SK-N-SH treated with all-trans-retinoic acid at 6 μM for 48 hours (cell line): ENCODE results near the gene ZFAND2B.

Source experiments
- ATAC-seq: fragments of 200-7000 bp; cut with Tn5 transposase; 3 replicates; pipeline ENCODE4 v1.9.1; 2020; ENCODE audit warnings: mild to moderate bottlenecking, moderate library complexity
- ARNTL ChIP-seq: fragments of 450-650 bp; formaldehyde crosslinking; IDR thresholded peaks from 2 replicates; pipeline ENCODE4 v1.5.0; 2020; ENCODE audit warnings: low read depth, mild to moderate bottlenecking, moderate library complexity, borderline replicate concordance
- BACH2 ChIP-seq: fragments of 250-450 bp; sonication (Bioruptor Pico); IDR thresholded peaks from 2 replicates; pipeline ENCODE4 v1.9.0; 2021; ENCODE audit warnings: mild to moderate bottlenecking, borderline replicate concordance
- CSDC2 ChIP-seq: fragments of 250-450 bp; sonication (Bioruptor Pico); IDR thresholded peaks from 2 replicates; pipeline ENCODE4 v1.5.0; 2020; ENCODE audit warnings: mild to moderate bottlenecking, moderate library complexity
- ESRRG ChIP-seq: fragments of 250-450 bp; sonication (Bioruptor Pico); IDR thresholded peaks from 2 replicates; pipeline ENCODE4 v1.6.1; 2021; ENCODE audit warnings: mild to moderate bottlenecking
- GLIS3 ChIP-seq: fragments of 250-450 bp; sonication (Bioruptor Pico); IDR thresholded peaks from 2 replicates; pipeline ENCODE4 v1.5.0; 2020; ENCODE audit warnings: mild to moderate bottlenecking, moderate library complexity
- ISL1 ChIP-seq: fragments of 250-450 bp; sonication (Bioruptor Pico); IDR thresholded peaks from 2 replicates; pipeline ENCODE4 v2.1.2; 2022; ENCODE audit warnings: mild to moderate bottlenecking, moderate library complexity
- POU6F1 ChIP-seq: fragments of 250-450 bp; sonication (Bioruptor Pico); IDR thresholded peaks from 2 replicates; pipeline ENCODE4 v1.8.0; 2021; ENCODE audit warnings: low read depth, mild to moderate bottlenecking, moderate library complexity, borderline replicate concordance
- PPARA ChIP-seq: fragments of 250-450 bp; sonication (Bioruptor Pico); IDR thresholded peaks from 2 replicates; pipeline ENCODE4 v1.5.0; 2020; ENCODE audit warnings: mild to moderate bottlenecking, borderline replicate concordance
- RARB ChIP-seq: fragments of 250-450 bp; sonication (Bioruptor Pico); IDR thresholded peaks from 2 replicates; pipeline ENCODE4 v1.8.0; 2021; ENCODE audit warnings: mild to moderate bottlenecking, moderate library complexity
- SNAI2 ChIP-seq: fragments of 250-450 bp; sonication (Bioruptor Pico); IDR thresholded peaks from 2 replicates; pipeline ENCODE4 v1.5.0; 2020; ENCODE audit warnings: mild to moderate bottlenecking, moderate library complexity
- TOX ChIP-seq: fragments of 250-450 bp; sonication (Bioruptor Pico); IDR thresholded peaks from 2 replicates; pipeline ENCODE4 v1.8.0; 2021; ENCODE audit warnings: mild to moderate bottlenecking, moderate library complexity, borderline replicate concordance
- ZC3H10 ChIP-seq: fragments of 250-450 bp; sonication (Bioruptor Pico); IDR thresholded peaks from 2 replicates; pipeline ENCODE4 v1.5.1; 2021; ENCODE audit warnings: mild to moderate bottlenecking, moderate library complexity
- ZFP3 ChIP-seq: fragments of 250-450 bp; sonication (Bioruptor Pico); IDR thresholded peaks from 2 replicates; pipeline ENCODE4 v1.5.0; 2020; ENCODE audit warnings: mild to moderate bottlenecking, moderate library complexity
- ZFP30 ChIP-seq: fragments of 450-650 bp; formaldehyde crosslinking; IDR thresholded peaks from 2 replicates; pipeline ENCODE4 v1.5.0; 2022; ENCODE audit warnings: mild to moderate bottlenecking, moderate library complexity
- ZNF565 ChIP-seq: fragments of 450-650 bp; formaldehyde crosslinking; conservative IDR thresholded peaks from 2 replicates; pipeline ENCODE4 v1.5.0; 2020; ENCODE audit warnings: low read depth, mild to moderate bottlenecking, moderate library complexity
- ZNF70 ChIP-seq: fragments of 450-650 bp; formaldehyde crosslinking; IDR thresholded peaks from 2 replicates; pipeline ENCODE4 v1.5.0; 2020; ENCODE audit warnings: mild to moderate bottlenecking, moderate library complexity
- ZNF8 ChIP-seq: fragments of 450-650 bp; formaldehyde crosslinking; IDR thresholded peaks from 2 replicates; pipeline ENCODE4 v1.5.0; 2020; ENCODE audit warnings: mild to moderate bottlenecking, moderate library complexity
- TF ChIP-seq, protein P1 (sequence below): fragments of 250-450 bp; sonication (Bioruptor Pico); IDR thresholded peaks from 2 replicates; pipeline ENCODE4 v1.8.0; 2020; ENCODE audit warnings: mild to moderate bottlenecking, moderate library complexity, borderline replicate concordance
- TF ChIP-seq, protein P2 (sequence below): fragments of 250-450 bp; sonication (Bioruptor Pico); IDR thresholded peaks from 2 replicates; pipeline ENCODE4 v1.5.1; 2021; ENCODE audit warnings: mild to moderate bottlenecking, moderate library complexity
- TF ChIP-seq, protein P3 (sequence below): fragments of 250-450 bp; sonication (Bioruptor Pico); IDR thresholded peaks from 2 replicates; pipeline ENCODE4 v1.5.1; 2020; ENCODE audit warnings: low read depth, mild to moderate bottlenecking, moderate library complexity

Gene ZFAND2B

DNA sequence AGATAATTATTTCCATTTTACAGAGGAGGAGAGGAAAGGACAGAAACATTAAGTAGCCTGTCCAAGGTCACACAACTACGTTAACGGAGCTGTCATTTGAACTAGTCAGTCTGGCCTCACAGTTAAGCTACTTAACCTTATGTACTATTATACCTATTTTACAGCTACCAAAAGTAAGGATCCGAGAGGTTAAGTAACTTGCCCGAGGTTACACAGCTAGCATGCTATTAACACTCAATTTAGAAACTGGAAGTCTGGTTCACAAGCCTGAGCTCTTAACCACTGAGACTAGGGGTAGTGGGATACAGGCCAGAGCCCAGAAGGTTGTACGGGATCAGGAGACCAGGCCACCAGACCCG, 38.2 kb downstream of the ZFAND2B start:
- no peak for TF ChIP-seq ZFP3
- no peak for TF ChIP-seq POU6F1
- TF ChIP-seq PPARA (CRISPR knock-in tag): no peak
- no peak for TF ChIP-seq ISL1 (CRISPR knock-in tag)
- TF ChIP-seq, protein P1, sequence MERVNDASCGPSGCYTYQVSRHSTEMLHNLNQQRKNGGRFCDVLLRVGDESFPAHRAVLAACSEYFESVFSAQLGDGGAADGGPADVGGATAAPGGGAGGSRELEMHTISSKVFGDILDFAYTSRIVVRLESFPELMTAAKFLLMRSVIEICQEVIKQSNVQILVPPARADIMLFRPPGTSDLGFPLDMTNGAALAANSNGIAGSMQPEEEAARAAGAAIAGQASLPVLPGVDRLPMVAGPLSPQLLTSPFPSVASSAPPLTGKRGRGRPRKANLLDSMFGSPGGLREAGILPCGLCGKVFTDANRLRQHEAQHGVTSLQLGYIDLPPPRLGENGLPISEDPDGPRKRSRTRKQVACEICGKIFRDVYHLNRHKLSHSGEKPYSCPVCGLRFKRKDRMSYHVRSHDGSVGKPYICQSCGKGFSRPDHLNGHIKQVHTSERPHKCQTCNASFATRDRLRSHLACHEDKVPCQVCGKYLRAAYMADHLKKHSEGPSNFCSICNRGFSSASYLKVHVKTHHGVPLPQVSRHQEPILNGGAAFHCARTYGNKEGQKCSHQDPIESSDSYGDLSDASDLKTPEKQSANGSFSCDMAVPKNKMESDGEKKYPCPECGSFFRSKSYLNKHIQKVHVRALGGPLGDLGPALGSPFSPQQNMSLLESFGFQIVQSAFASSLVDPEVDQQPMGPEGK: no peak
- TF ChIP-seq ESRRG (CRISPR knock-in tag): no peak
- TF ChIP-seq ARNTL (CRISPR knock-in tag): no peak
- TF ChIP-seq TOX (CRISPR knock-in tag): no peak
- TF ChIP-seq, protein P2, sequence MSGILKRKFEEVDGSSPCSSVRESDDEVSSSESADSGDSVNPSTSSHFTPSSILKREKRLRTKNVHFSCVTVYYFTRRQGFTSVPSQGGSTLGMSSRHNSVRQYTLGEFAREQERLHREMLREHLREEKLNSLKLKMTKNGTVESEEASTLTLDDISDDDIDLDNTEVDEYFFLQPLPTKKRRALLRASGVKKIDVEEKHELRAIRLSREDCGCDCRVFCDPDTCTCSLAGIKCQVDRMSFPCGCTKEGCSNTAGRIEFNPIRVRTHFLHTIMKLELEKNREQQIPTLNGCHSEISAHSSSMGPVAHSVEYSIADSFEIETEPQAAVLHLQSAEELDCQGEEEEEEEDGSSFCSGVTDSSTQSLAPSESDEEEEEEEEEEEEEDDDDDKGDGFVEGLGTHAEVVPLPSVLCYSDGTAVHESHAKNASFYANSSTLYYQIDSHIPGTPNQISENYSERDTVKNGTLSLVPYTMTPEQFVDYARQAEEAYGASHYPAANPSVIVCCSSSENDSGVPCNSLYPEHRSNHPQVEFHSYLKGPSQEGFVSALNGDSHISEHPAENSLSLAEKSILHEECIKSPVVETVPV (CRISPR knock-in tag): no peak
- TF ChIP-seq ZNF8 (CRISPR knock-in tag): no peak
- no peak for TF ChIP-seq ZNF70
- TF ChIP-seq SNAI2 (CRISPR knock-in tag): no peak
- TF ChIP-seq, protein P3, sequence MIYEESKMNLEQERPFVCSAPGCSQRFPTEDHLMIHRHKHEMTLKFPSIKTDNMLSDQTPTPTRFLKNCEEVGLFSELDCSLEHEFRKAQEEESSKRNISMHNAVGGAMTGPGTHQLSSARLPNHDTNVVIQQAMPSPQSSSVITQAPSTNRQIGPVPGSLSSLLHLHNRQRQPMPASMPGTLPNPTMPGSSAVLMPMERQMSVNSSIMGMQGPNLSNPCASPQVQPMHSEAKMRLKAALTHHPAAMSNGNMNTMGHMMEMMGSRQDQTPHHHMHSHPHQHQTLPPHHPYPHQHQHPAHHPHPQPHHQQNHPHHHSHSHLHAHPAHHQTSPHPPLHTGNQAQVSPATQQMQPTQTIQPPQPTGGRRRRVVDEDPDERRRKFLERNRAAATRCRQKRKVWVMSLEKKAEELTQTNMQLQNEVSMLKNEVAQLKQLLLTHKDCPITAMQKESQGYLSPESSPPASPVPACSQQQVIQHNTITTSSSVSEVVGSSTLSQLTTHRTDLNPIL (CRISPR knock-in tag): no peak
- no peak for TF ChIP-seq ZC3H10 (CRISPR knock-in tag)
- no peak for TF ChIP-seq ZNF565
- TF ChIP-seq BACH2 (CRISPR knock-in tag): no peak
- no peak for TF ChIP-seq GLIS3 (CRISPR knock-in tag)
- TF ChIP-seq RARB (CRISPR knock-in tag): no peak
- ATAC-seq: no peak

- peak; percentile 94 for ATAC-seq
- TF ChIP-seq CSDC2 (CRISPR knock-in tag) (peak; percentile 31; the same call in 1 of the 2 replicates), BACH2 (CRISPR knock-in tag) (no peak), ZC3H10 (CRISPR knock-in tag) (no peak), POU6F1 (no peak), ZNF8 (CRISPR knock-in tag) (no peak), PPARA (CRISPR knock-in tag) (no peak), ZFP3 (no peak), ZFP30 (CRISPR knock-in tag) (no peak), ZNF70 (no peak), TOX (CRISPR knock-in tag) (no peak), GLIS3 (CRISPR knock-in tag) (0 out of 2 replicates have a peak, but pooled peaks have one; percentile 6)
- TF ChIP-seq, protein P1: no peak
Observed at GRCh38 chr2:219245148-219245898, 38.7 kb downstream of the ZFAND2B start, which contains the start of the genes GLB1L and STK16. TSS of gene GLB1L (minus strand) at chr2:219245444. CDS start at chr2:219243573, 1,871 bp downstream. TSS of gene STK16 (plus strand) at chr2:219245479. CDS start at chr2:219246000, 521 bp downstream.
